Fibroblast of lung (primary cell): ENCODE data around the gene ABL2. TPM values are rescaled to one million over a fixed set of nuclear protein-coding genes. Genes with fewer than 3 reads are reported as not detected.

Experiments used
- DNase-seq, 2 donors: peaks; one replicate each; pipeline versions ENCODE4 v3.0.0 to v3.0.0-alpha.2; 2010; ENCODE audit warnings: low read depth in 2 of 2
- H2AFZ ChIP-seq: 2 replicates; pipeline ENCODE4 v1.5.1; 2012; ENCODE audit warnings: low read length, control low read depth, inconsistent platforms
- H3K27ac ChIP-seq: 2 replicates; pipeline ENCODE4 v1.5.1; 2011; ENCODE audit warnings: low read length, control low read depth; ENCODE audit not compliant: insufficient read depth
- H3K27me3 ChIP-seq: 2 replicates; pipeline ENCODE4 v1.5.1; 2011; ENCODE audit warnings: mild to moderate bottlenecking, low read length; ENCODE audit not compliant: control insufficient read depth, insufficient read depth
- H3K36me3 ChIP-seq: 2 replicates; pipeline ENCODE4 v1.5.1; 2011; ENCODE audit warnings: low read length; ENCODE audit not compliant: control insufficient read depth, insufficient read depth
- H3K4me1 ChIP-seq: 2 replicates; pipeline ENCODE4 v1.5.1; 2011; ENCODE audit warnings: low read length; ENCODE audit not compliant: control insufficient read depth, insufficient read depth; ENCODE audit errors: extremely low read depth
- H3K4me2 ChIP-seq: 2 replicates; pipeline ENCODE4 v1.5.1; 2011; ENCODE audit warnings: low read length, control low read depth; ENCODE audit not compliant: insufficient read depth; ENCODE audit errors: extremely low read depth
- H3K4me3 ChIP-seq, 4 experiments: fragments of 200-600 bp in 1 of 4; sonication (generic) in 1 of 4; replicated peaks in 1 of 4; 2 replicates each; pipeline ENCODE4 v1.5.1; 2011 to 2016; ENCODE audit warnings: low read length in 4 of 4, low read depth in 3 of 4, mild to moderate bottlenecking in 3 of 4, control low read depth in 2 of 4, inconsistent platforms in 1 of 4, mixed read lengths in 1 of 4; ENCODE audit not compliant: insufficient read depth in 1 of 4; ENCODE audit errors: control extremely low read depth in 1 of 4
- H3K79me2 ChIP-seq: 2 replicates; pipeline ENCODE4 v1.5.1; 2012; ENCODE audit warnings: mild to moderate bottlenecking, low read length, inconsistent platforms; ENCODE audit not compliant: control insufficient read depth, insufficient read depth
- H3K9ac ChIP-seq: 2 replicates; pipeline ENCODE4 v1.5.1; 2011; ENCODE audit warnings: mild to moderate bottlenecking, low read length, control low read depth; ENCODE audit not compliant: insufficient read depth
- H3K9me3 ChIP-seq: 2 replicates; pipeline ENCODE4 v1.5.1; 2012; ENCODE audit warnings: low read depth, low read length; ENCODE audit not compliant: control insufficient read depth, insufficient read depth
- H4K20me1 ChIP-seq: 2 replicates; pipeline ENCODE4 v1.5.1; 2011; ENCODE audit warnings: low read length; ENCODE audit not compliant: control insufficient read depth, insufficient read depth; ENCODE audit errors: extremely low read depth
- EZH2 ChIP-seq: IDR thresholded peaks from 2 replicates; pipeline ENCODE4 v1.5.1; 2012; ENCODE audit warnings: low read length, control low read depth, mild to moderate bottlenecking; ENCODE audit errors: missing control alignments
- polyA plus RNA-seq, 2 donors: library from polyadenylated mRNA; depleted of rRNA in 1 of 2; stranded (reverse) in 1 of 2; unstranded in 1 of 2; fragments of >200 nt; gene quantifications; 2 replicates each; pipeline ENCODE4 v1.2.1, GENCODE V29; 2011 to 2012; ENCODE audit warnings: missing spikeins in 1 of 2
- total RNA-seq: library from RNA; depleted of rRNA; stranded (reverse); fragments of >200 nt; gene quantifications from 2 replicates; pipeline ENCODE4 v1.2.1, GENCODE V29; 2014
- TF ChIP-seq, protein P1 (sequence below), 2 donors: IDR thresholded peaks in 1 of 2; conservative IDR thresholded peaks in 1 of 2; 1 replicate in 1 of 2; 2 replicates in 1 of 2; pipeline ENCODE4 v1.5.1; 2011 to 2012; ENCODE audit warnings: low read length in 2 of 2, control low read depth in 1 of 2, inconsistent platforms in 1 of 2, low read depth in 1 of 2, mild to moderate bottlenecking in 1 of 2

Gene ABL2
- total and polyA plus RNA-seq, 2 donors (not counting 1 experiment from before 2014, with no cell fraction given): 36.1 to 85.4 TPM

DNA sequence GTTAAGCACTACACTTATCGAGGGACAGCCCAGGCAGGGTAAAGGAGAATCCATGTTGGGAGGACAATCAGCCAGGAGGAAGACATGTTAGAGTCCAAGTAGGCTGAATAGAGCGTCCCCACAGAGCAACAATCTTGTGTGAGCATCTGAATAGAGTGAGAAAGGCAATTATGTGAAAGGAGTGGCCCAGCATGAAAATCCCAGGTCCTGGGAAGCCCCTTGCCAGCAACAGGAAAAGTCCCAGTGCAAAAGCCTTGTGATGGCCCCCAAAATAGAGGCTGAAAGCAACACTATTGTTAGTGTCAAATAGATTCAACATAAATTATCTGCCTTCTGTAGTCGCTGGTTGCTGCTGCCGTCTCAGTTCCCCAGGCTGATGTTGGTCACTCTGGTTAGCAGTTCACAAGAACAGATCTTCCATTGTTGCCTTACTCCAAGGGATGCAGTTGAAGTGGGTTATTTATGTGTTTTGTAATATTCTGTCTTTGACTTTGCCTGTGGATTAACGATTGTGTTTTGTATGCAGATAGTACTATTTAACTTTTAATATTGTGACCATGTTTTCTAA lies 12.1 kb upstream of the ABL2 start:
- no peak overlapping the region for H3K4me2 ChIP-seq
- TF ChIP-seq, protein P1, sequence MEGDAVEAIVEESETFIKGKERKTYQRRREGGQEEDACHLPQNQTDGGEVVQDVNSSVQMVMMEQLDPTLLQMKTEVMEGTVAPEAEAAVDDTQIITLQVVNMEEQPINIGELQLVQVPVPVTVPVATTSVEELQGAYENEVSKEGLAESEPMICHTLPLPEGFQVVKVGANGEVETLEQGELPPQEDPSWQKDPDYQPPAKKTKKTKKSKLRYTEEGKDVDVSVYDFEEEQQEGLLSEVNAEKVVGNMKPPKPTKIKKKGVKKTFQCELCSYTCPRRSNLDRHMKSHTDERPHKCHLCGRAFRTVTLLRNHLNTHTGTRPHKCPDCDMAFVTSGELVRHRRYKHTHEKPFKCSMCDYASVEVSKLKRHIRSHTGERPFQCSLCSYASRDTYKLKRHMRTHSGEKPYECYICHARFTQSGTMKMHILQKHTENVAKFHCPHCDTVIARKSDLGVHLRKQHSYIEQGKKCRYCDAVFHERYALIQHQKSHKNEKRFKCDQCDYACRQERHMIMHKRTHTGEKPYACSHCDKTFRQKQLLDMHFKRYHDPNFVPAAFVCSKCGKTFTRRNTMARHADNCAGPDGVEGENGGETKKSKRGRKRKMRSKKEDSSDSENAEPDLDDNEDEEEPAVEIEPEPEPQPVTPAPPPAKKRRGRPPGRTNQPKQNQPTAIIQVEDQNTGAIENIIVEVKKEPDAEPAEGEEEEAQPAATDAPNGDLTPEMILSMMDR (conservative IDR thresholded peaks at IDR 0.05 in 1 of 2, IDR thresholded peaks at IDR 0.05 in 1 of 2; ENCODE audit: low read depth in 1 of 2, low read length in 2 of 2): no peak
- no peak for TF ChIP-seq EZH2
- H3K79me2 ChIP-seq: no peaks in the 10 kb centered on the region
- no peaks in the 10 kb centered on the region for H3K36me3 ChIP-seq
- no peaks in the 10 kb centered on the region for H3K27me3 ChIP-seq
- no peak overlapping the region for H2AFZ ChIP-seq
- no peak overlapping the region for H3K9ac ChIP-seq
- H3K4me3 ChIP-seq: no peak overlapping the region
- DNase-seq: no peak
- H3K9me3 ChIP-seq: no peaks in the 10 kb centered on the region
- H3K27ac ChIP-seq: no peak overlapping the region
- H3K4me1 ChIP-seq: no peaks in the 10 kb centered on the region
- no peaks in the 10 kb centered on the region for H4K20me1 ChIP-seq

DNA sequence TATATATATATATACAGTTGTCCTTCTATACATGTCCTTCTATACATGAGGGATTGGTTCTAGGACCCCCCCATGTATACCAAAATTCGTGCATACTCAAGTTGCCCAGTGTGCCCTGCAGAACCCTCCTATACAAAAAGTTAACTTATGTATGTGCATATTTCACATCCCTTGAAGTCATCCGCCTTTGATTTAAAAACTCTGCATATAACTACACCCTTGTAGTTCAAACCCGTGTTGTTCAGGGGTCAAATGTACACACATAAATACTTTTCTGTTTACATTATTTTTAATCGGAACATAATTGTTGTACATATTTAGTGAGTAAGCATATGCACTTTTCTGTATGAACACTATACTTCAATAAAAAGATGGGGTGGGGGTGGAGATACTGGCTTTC lies 7.7 kb upstream of the ABL2 start:
- Histone ChIP-seq H3K4me1 (peaks cover 5% of the 10 kb centered on the region), H3K4me3 (no peak overlapping the region), H3K9me3 (no peaks in the 10 kb centered on the region), H3K27ac (no peak overlapping the region), H3K4me2 (no peak overlapping the region), H3K27me3 (no peaks in the 10 kb centered on the region), H3K36me3 (no peaks in the 10 kb centered on the region), H3K79me2 (no peaks in the 10 kb centered on the region), H3K9ac (no peak overlapping the region), H2AFZ (no peak overlapping the region), H4K20me1 (no peaks in the 10 kb centered on the region)
- DNase-seq: no peak
- TF ChIP-seq, protein P1 (conservative IDR thresholded peaks at IDR 0.05 in 1 of 2, IDR thresholded peaks at IDR 0.05 in 1 of 2; ENCODE audit: low read depth in 1 of 2, low read length in 2 of 2): no peak
- no peak for TF ChIP-seq EZH2

DNA sequence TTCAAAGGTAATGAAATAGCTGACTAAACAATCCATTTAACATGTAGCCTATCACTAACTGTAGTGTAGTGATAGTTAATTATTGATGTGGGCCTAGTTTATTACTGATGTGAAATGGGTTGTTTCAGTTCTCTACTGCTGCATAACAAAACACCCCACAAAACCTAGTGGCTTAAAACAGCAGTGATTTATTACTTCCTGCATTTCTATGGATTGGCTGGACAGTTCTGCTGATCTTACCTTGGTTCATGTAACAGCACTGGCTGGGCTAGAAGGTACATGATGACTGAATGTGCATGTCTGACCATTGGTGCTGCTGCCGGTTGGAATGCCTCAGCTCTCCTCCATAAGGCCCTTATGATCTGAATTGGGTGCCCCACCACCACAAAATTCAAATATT lies 5.4 kb upstream of the ABL2 start:
- Histone ChIP-seq H3K79me2 (no peaks in the 10 kb centered on the region), H3K4me3 (no peak overlapping the region), H3K27ac (no peak overlapping the region), H4K20me1 (no peaks in the 10 kb centered on the region), H3K4me2 (no peak overlapping the region), H3K27me3 (no peaks in the 10 kb centered on the region), H3K36me3 (no peaks in the 10 kb centered on the region), H3K9ac (no peak overlapping the region), H3K9me3 (no peaks in the 10 kb centered on the region), H3K4me1 (peaks cover 10% of the 10 kb centered on the region), H2AFZ (no peak overlapping the region)
- DNase-seq: no peak
- TF ChIP-seq, protein P1 (conservative IDR thresholded peaks at IDR 0.05 in 1 of 2, IDR thresholded peaks at IDR 0.05 in 1 of 2; ENCODE audit: low read depth in 1 of 2, low read length in 2 of 2): no peak
- TF ChIP-seq EZH2: no peak
